ENCODE measurements around the gene PLCH1. TPM values are rescaled to one million over a fixed set of nuclear protein-coding genes. Genes with fewer than 3 reads are reported as not detected.

PLCH1 gene
- total RNA-seq, 1 experiment from 2014 or later, result 3.8 TPM

- TF ChIP-seq ZBTB33 (IDR thresholded peaks at IDR 0.05; ENCODE audit: extremely low read depth, insufficient replicate concordance, low read length), result no peak
These were observed 61.5 kb downstream of the PLCH1 start (continued) for GRCh38 chr3:155683344-155683720.

GRCh38 chr3:155682426-155683343 lies 62.2 kb downstream of the PLCH1 start:
- H3K9me3 ChIP-seq (ENCODE audit: control insufficient read depth in 1 of 2, insufficient read depth in 1 of 2, low read depth in 1 of 2, low read length in 2 of 2), result no peaks in the 10 kb centered on the region
- no TSS peak for BruUV-seq (replicated peaks)
- ChIA-PET POLR2A (no interaction called here), RAD21 (ENCODE audit: low non-redundant PET in 1 of 2, low total read pairs in 2 of 2, uncharacterized antibody in 2 of 2, unreplicated experiment in 2 of 2) (interaction anchor here in 1 of 2 experiments (0.6 kb wide), 1 partner anchor 1841 kb away, joined by 3 read pairs; no protein-coding TSS in a partner anchor), CTCF (no interaction called here)
- H3K9ac ChIP-seq (ENCODE audit: low read length), result no peak overlapping the region
- no peaks in the 10 kb centered on the region for H3K79me2 ChIP-seq (ENCODE audit: insufficient read depth, low read length)
- H3K27ac ChIP-seq (ENCODE audit: low read depth, low read length), result no peak overlapping the region
- H3K4me3 ChIP-seq (replicated peaks in 1 of 2; ENCODE audit: low read depth in 1 of 2, low read length in 2 of 2), result no peak overlapping the region
- no peaks in the 10 kb centered on the region for H3K36me3 ChIP-seq (ENCODE audit: control insufficient read depth in 1 of 2, insufficient read depth in 2 of 2, low read length in 2 of 2)
- H3K4me1 ChIP-seq (ENCODE audit: control insufficient read depth in 1 of 2, insufficient read depth in 2 of 2, low read length in 2 of 2), result no peaks in the 10 kb centered on the region
- TF ChIP-seq SP1 (IDR thresholded peaks at IDR 0.05; ENCODE audit: low read depth) (no peak), CTCF (IDR thresholded peaks at IDR 0.05 in 2 of 3, conservative IDR thresholded peaks at IDR 0.05 in 1 of 3; ENCODE audit: borderline replicate concordance in 1 of 3, insufficient read depth in 1 of 3, low read depth in 2 of 3, low read length in 2 of 3) (no peak), YY1 (IDR thresholded peaks at IDR 0.05; ENCODE audit: extremely low read depth, insufficient replicate concordance, low read depth, low read length) (no peak), EGR1 (IDR thresholded peaks at IDR 0.05; ENCODE audit: low read depth) (no peak), REST (IDR thresholded peaks at IDR 0.05; ENCODE audit: low read depth) (no peak), ATF3 (IDR thresholded peaks at IDR 0.05) (no peak), ELF1 (IDR thresholded peaks at IDR 0.05; ENCODE audit: borderline replicate concordance, low read depth) (no peak)
- ATAC-seq, result no peak
- DNase-seq (ENCODE audit: low read depth, low spot score), result no peak
- no peaks in the 10 kb centered on the region for H4K20me1 ChIP-seq (ENCODE audit: insufficient read depth)
- H2AFZ ChIP-seq (ENCODE audit: low read depth, low read length, poor library complexity, severe bottlenecking), result no peak overlapping the region
- H3K27me3 ChIP-seq (ENCODE audit: insufficient read depth, low read length), result no peaks in the 10 kb centered on the region
- intact Hi-C loops (cut with micrococcal nuclease), result no loop called here
- no peaks in the 10 kb centered on the region for H3K9me2 ChIP-seq (ENCODE audit: insufficient read depth)
- no peak overlapping the region for H3K4me2 ChIP-seq (ENCODE audit: low read length)
